ENCODE measurements around the gene SHB.
A peak's percentile ranks its signal among the peaks of the same experiment; 100 is the strongest.

SHB gene

GRCh38 chr9:37979844-37980243 is 89.2 kb downstream of the SHB start:
- CTCF ChIA-PET, result no interaction called here
- WGBS (ENCODE audit: insufficient coverage), result 98% methylated on average over 5 of the region's 5 CpGs

DNA sequence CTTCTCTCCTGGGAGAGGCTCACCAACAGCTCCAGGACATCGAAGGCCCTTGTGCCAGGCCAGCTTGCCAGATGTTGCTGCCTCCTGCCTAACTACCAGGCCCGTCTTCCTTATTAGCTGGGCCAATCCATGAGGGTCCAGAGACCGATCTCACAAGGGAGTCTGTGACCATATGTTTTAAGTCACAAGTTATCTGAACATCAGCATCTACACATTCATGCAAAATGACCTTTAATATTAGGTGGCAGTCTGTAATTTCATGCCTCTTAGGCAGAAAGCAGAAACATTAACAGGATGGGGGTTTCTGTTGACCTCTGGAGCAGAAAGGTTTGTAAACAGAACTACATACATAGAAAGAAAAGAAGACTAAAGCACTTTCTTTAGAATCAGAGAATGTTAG is 90.0 kb downstream of the SHB start:
- 100% methylated on average over 2 of the region's 3 CpGs for WGBS (ENCODE audit: insufficient coverage)
- no peak for DNase-seq
- no peaks in the 10 kb centered on the region for H3K27me3 ChIP-seq (replicated peaks in 2 of 5; ENCODE audit: control insufficient read depth in 4 of 5, insufficient read depth in 5 of 5, low read length in 4 of 5)
- no peaks in the 10 kb centered on the region for H3K4me1 ChIP-seq (ENCODE audit: control extremely low read depth in 1 of 4, control insufficient read depth in 4 of 4, insufficient read depth in 4 of 4, low read length in 3 of 4)
- POLR2A ChIA-PET, result no interaction called here
- no peaks in the 10 kb centered on the region for H3K36me3 ChIP-seq (ENCODE audit: control insufficient read depth in 4 of 4, insufficient read depth in 4 of 4, low read length in 3 of 4)
- H3K27ac ChIP-seq (ENCODE audit: insufficient read depth in 1 of 2, low read depth in 1 of 2, low read length in 2 of 2, poor library complexity in 1 of 2, severe bottlenecking in 2 of 2), result no peak overlapping the region
- CTCF ChIA-PET, result interaction anchor here (0.6 to 1.4 kb wide), 2 partner anchors 10 to 20 kb away, joined by 3 to 4 read pairs; no protein-coding TSS in a partner anchor
- peaks cover 0 to 2% (median 0%) of the 10 kb centered on the region in 5 experiments for H3K9me3 ChIP-seq (ENCODE audit: control extremely low read depth in 1 of 5, control insufficient read depth in 4 of 5, insufficient read depth in 2 of 5, low read depth in 1 of 5, low read length in 4 of 5)
- no peak overlapping the region for H3K4me3 ChIP-seq (ENCODE audit: control insufficient read depth in 1 of 7, extremely low read depth in 1 of 7, insufficient read depth in 4 of 7, low read depth in 2 of 7, low read length in 6 of 7)

More at GRCh38 chr9:37979844-37980243, 89.2 kb downstream of the SHB start:
- no peaks in the 10 kb centered on the region for H3K4me1 ChIP-seq (ENCODE audit: control extremely low read depth in 1 of 4, control insufficient read depth in 4 of 4, insufficient read depth in 4 of 4, low read length in 3 of 4)
- DNase-seq, result no peak
- H3K9me3 ChIP-seq (ENCODE audit: control extremely low read depth in 1 of 5, control insufficient read depth in 4 of 5, insufficient read depth in 2 of 5, low read depth in 1 of 5, low read length in 4 of 5), result peaks cover 0 to 2% (median 0%) of the 10 kb centered on the region in 5 experiments
- H3K4me3 ChIP-seq (ENCODE audit: control insufficient read depth in 1 of 7, extremely low read depth in 1 of 7, insufficient read depth in 4 of 7, low read depth in 2 of 7, low read length in 6 of 7), result no peak overlapping the region
- no peak overlapping the region for H3K27ac ChIP-seq (ENCODE audit: insufficient read depth in 1 of 2, low read depth in 1 of 2, low read length in 2 of 2, poor library complexity in 1 of 2, severe bottlenecking in 2 of 2)
- POLR2A ChIA-PET, result no interaction called here
- no peaks in the 10 kb centered on the region for H3K27me3 ChIP-seq (replicated peaks in 2 of 5; ENCODE audit: control insufficient read depth in 4 of 5, insufficient read depth in 5 of 5, low read length in 4 of 5)
- no peaks in the 10 kb centered on the region for H3K36me3 ChIP-seq (ENCODE audit: control insufficient read depth in 4 of 4, insufficient read depth in 4 of 4, low read length in 3 of 4)

DNA sequence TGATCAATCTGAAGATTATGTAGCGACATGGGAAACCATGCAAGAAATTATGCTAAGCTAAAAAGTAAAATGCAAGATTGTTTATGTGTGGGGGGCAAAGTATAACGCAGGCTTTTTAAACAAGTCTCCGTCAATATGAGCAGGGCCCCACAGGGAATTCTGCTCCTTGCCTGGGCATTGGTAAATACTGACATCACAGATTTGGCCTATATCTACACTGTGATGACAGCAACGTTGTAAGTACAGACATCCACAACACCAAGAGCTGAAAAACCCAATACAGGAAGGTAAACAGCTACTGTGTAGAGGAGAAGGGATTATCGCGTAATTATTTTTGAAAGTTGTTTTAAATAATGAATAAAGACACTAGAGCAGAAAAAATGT is 90.6 kb downstream of the SHB start:
- Histone ChIP-seq H3K36me3 (ENCODE audit: control insufficient read depth in 4 of 4, insufficient read depth in 4 of 4, low read length in 3 of 4) (peaks cover 0 to 2% (median 0%) of the 10 kb centered on the region in 4 experiments), H3K27me3 (replicated peaks in 2 of 5; ENCODE audit: control insufficient read depth in 4 of 5, insufficient read depth in 5 of 5, low read length in 4 of 5) (no peaks in the 10 kb centered on the region), H3K4me3 (ENCODE audit: control insufficient read depth in 1 of 7, extremely low read depth in 1 of 7, insufficient read depth in 4 of 7, low read depth in 2 of 7, low read length in 6 of 7) (no peak overlapping the region), H3K27ac (ENCODE audit: insufficient read depth in 1 of 2, low read depth in 1 of 2, low read length in 2 of 2, poor library complexity in 1 of 2, severe bottlenecking in 2 of 2) (no peak overlapping the region), H3K9me3 (ENCODE audit: control extremely low read depth in 1 of 5, control insufficient read depth in 4 of 5, insufficient read depth in 2 of 5, low read depth in 1 of 5, low read length in 4 of 5) (peaks cover 0 to 2% (median 0%) of the 10 kb centered on the region in 5 experiments), H3K4me1 (ENCODE audit: control extremely low read depth in 1 of 4, control insufficient read depth in 4 of 4, insufficient read depth in 4 of 4, low read length in 3 of 4) (no peaks in the 10 kb centered on the region)
- ChIA-PET POLR2A (no interaction called here), CTCF (interaction anchor here (0.6 to 1.4 kb wide), 3 partner anchors 11 to 21 kb away, joined by 3 to 4 read pairs (median 3); no protein-coding TSS in a partner anchor)
- WGBS (ENCODE audit: insufficient coverage), result 100% methylated on average over 5 of the region's 6 CpGs
- no peak for DNase-seq

GRCh38 chr9:37977851-37978480 is 91.1 kb downstream of the SHB start:
- POLR2A ChIA-PET, result no interaction called here
- H3K27ac ChIP-seq (ENCODE audit: insufficient read depth in 1 of 2, low read depth in 1 of 2, low read length in 2 of 2, poor library complexity in 1 of 2, severe bottlenecking in 2 of 2), result no peak overlapping the region
- DNase-seq, result peak in 1 of 3 donors; percentile 21
- H3K36me3 ChIP-seq (ENCODE audit: control insufficient read depth in 4 of 4, insufficient read depth in 4 of 4, low read length in 3 of 4), result peaks cover 0 to 3% (median 0%) of the 10 kb centered on the region in 4 experiments
- no CpG with 5 or more reads among the region's 5 CpGs for WGBS (ENCODE audit: insufficient coverage)
- H3K27me3 ChIP-seq (replicated peaks in 2 of 5; ENCODE audit: control insufficient read depth in 4 of 5, insufficient read depth in 5 of 5, low read length in 4 of 5), result no peaks in the 10 kb centered on the region
- H3K4me3 ChIP-seq (ENCODE audit: control insufficient read depth in 1 of 7, extremely low read depth in 1 of 7, insufficient read depth in 4 of 7, low read depth in 2 of 7, low read length in 6 of 7), result no peak overlapping the region
- CTCF ChIA-PET, result interaction anchor here (1.3 to 1.4 kb wide), 2 partner anchors 11 to 15 kb away, joined by 3 to 4 read pairs; no protein-coding TSS in a partner anchor
- H3K9me3 ChIP-seq (ENCODE audit: control extremely low read depth in 1 of 5, control insufficient read depth in 4 of 5, insufficient read depth in 2 of 5, low read depth in 1 of 5, low read length in 4 of 5), result peaks cover 0 to 2% (median 0%) of the 10 kb centered on the region in 5 experiments
- no peaks in the 10 kb centered on the region for H3K4me1 ChIP-seq (ENCODE audit: control extremely low read depth in 1 of 4, control insufficient read depth in 4 of 4, insufficient read depth in 4 of 4, low read length in 3 of 4)

- no peaks in the 10 kb centered on the region for H3K27me3 ChIP-seq (replicated peaks in 2 of 5; ENCODE audit: control insufficient read depth in 4 of 5, insufficient read depth in 5 of 5, low read length in 4 of 5)
- 97% methylated on average over 5 of the region's 8 CpGs for WGBS (ENCODE audit: insufficient coverage)
- DNase-seq, result no peak
- peaks cover 0 to 3% (median 0%) of the 10 kb centered on the region in 4 experiments for H3K36me3 ChIP-seq (ENCODE audit: control insufficient read depth in 4 of 4, insufficient read depth in 4 of 4, low read length in 3 of 4)
- ChIA-PET POLR2A (no interaction called here), CTCF (interaction anchor here (1.1 to 1.3 kb wide), 2 partner anchors 16 to 56 kb away, joined by 3 read pairs; no protein-coding TSS in a partner anchor)
- peaks cover 0 to 2% (median 0%) of the 10 kb centered on the region in 5 experiments for H3K9me3 ChIP-seq (ENCODE audit: control extremely low read depth in 1 of 5, control insufficient read depth in 4 of 5, insufficient read depth in 2 of 5, low read depth in 1 of 5, low read length in 4 of 5)
- no peak overlapping the region for H3K27ac ChIP-seq (ENCODE audit: insufficient read depth in 1 of 2, low read depth in 1 of 2, low read length in 2 of 2, poor library complexity in 1 of 2, severe bottlenecking in 2 of 2)
- no peak overlapping the region for H3K4me3 ChIP-seq (ENCODE audit: control insufficient read depth in 1 of 7, extremely low read depth in 1 of 7, insufficient read depth in 4 of 7, low read depth in 2 of 7, low read length in 6 of 7)
- no peaks in the 10 kb centered on the region for H3K4me1 ChIP-seq (ENCODE audit: control extremely low read depth in 1 of 4, control insufficient read depth in 4 of 4, insufficient read depth in 4 of 4, low read length in 3 of 4)
Observed at GRCh38 chr9:37976714-37977477, 92.1 kb downstream of the SHB start.

DNA sequence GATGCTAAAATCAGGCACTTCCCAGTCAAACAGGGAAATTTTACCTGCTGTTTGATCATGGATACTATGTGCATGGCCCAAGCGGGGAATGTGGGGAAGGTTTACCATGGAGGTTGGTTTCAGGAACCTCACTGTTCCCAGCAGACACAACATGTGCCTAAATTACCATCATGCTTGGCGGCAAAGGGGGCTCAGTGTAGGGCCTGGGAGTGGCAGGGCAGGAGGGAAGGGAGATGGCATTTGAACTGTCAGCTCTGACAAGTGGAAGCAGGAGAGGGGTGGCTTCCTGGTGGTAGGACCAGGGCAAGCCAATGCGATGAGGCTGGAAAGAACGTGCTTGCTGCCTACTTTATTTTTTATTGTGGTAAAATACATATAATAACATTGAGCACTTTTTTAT is 93.4 kb downstream of the SHB start:
- H3K9me3 ChIP-seq (ENCODE audit: control extremely low read depth in 1 of 5, control insufficient read depth in 4 of 5, insufficient read depth in 2 of 5, low read depth in 1 of 5, low read length in 4 of 5), result no peaks in the 10 kb centered on the region
- no peak overlapping the region for H3K4me3 ChIP-seq (ENCODE audit: control insufficient read depth in 1 of 7, extremely low read depth in 1 of 7, insufficient read depth in 4 of 7, low read depth in 2 of 7, low read length in 6 of 7)
- 94% methylated on average over 2 of the region's 4 CpGs for WGBS (ENCODE audit: insufficient coverage)
- POLR2A ChIA-PET, result no interaction called here
- no peak overlapping the region for H3K27ac ChIP-seq (ENCODE audit: insufficient read depth in 1 of 2, low read depth in 1 of 2, low read length in 2 of 2, poor library complexity in 1 of 2, severe bottlenecking in 2 of 2)
- H3K27me3 ChIP-seq (replicated peaks in 2 of 5; ENCODE audit: control insufficient read depth in 4 of 5, insufficient read depth in 5 of 5, low read length in 4 of 5), result no peaks in the 10 kb centered on the region
- peaks cover 0 to 3% (median 0%) of the 10 kb centered on the region in 4 experiments for H3K36me3 ChIP-seq (ENCODE audit: control insufficient read depth in 4 of 4, insufficient read depth in 4 of 4, low read length in 3 of 4)
- CTCF ChIA-PET, result interaction anchor here (1.7 kb wide), 1 partner anchor 11 kb away, joined by 4 read pairs; no protein-coding TSS in a partner anchor
- no peaks in the 10 kb centered on the region for H3K4me1 ChIP-seq (ENCODE audit: control extremely low read depth in 1 of 4, control insufficient read depth in 4 of 4, insufficient read depth in 4 of 4, low read length in 3 of 4)
- no peak for DNase-seq
